Stimulated activated CD8-positive, alpha-beta memory T cell treated with anti-CD3 and anti-CD28 coated beads, Interleukin-12 subunit alpha, Interleukin-12 subunit beta, amount 100 ng/mL, for 4 hours (primary cell): Measurements from ENCODE around the gene NTHL1.

Source experiments
- DNase-seq: peaks from one replicate; pipeline ENCODE4 v3.0.0-alpha.2; 2020; ENCODE audit warnings: low read depth

NTHL1 gene

GRCh38 chr16:2083876-2084780 is 36.5 kb upstream of the NTHL1 start:
- DNase-seq: no peak

- DNase-seq: no peak
Observed at GRCh38 chr16:2083409-2083808, 35.8 kb upstream of the NTHL1 start.

DNA sequence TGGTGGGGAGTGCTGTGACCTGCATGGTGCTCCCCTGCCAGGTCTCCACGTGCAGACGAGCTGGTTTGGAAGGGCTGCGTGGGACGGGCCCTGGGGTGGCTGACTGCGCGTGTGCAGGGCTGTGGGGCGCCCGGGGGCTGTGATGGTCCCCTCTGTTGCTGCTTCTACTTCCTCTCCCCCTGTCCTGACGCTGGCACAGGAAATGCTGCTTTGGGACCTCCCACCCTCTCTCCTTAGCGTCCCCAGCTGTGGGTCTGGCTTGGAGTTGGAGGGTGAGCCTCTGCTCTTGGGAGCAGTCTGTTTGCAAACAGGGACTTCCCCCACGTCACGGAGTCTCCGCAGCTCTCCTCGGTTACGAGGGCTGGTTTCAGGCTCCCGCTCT is 35.3 kb upstream of the NTHL1 start:
- DNase-seq: no peak

GRCh38 chr16:2082171-2082982 is 34.7 kb upstream of the NTHL1 start:
- no peak for DNase-seq

DNA sequence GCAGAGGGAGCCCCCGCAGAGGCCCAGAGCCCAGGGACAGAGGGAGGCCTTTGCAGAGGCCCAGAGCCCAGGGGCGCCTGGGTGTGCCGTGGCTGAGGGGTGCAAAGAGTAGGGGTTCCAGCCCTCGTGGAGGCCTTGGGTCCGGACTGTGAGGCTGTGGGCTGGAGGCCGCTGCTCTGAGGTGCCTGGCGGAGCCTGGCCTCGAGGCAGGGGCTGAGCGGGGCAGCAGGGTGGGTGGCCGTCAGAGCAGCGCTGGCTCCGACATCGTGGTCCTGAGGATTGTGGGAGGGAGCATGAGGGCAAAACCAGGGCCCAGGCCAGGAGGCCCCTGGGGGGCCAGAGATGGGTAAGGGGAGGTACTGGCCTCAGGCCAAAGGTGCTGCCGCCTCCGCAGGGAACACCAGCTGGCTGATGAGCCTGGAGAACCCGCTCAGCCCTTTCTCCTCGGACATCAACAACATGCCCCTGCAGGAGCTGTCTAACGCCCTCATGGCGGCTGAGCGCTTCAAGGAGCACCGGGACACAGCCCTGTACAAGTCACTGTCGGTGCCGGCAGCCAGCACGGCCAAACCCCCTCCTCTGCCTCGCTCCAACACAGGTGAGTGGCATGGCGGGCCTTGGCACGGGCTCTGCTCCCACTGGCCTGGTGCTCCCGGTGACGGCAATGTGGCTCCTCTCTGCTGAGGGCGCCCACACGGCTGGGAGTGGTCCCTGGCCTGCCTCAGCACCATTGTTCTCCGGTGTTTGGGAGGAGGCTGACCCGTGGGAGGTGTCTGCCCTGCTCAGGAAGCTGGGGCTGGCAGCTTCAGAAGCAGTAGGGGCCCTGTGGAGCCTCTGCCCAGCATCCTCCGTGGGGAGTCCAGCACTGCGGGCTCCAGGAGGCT is 33.8 kb upstream of the NTHL1 start:
- DNase-seq: no peak

- DNase-seq: no peak
Observed at GRCh38 chr16:2079991-2080390, 32.4 kb upstream of the NTHL1 start.

- DNase-seq: no peak
Observed at GRCh38 chr16:2079311-2079800, 31.7 kb upstream of the NTHL1 start.

DNA sequence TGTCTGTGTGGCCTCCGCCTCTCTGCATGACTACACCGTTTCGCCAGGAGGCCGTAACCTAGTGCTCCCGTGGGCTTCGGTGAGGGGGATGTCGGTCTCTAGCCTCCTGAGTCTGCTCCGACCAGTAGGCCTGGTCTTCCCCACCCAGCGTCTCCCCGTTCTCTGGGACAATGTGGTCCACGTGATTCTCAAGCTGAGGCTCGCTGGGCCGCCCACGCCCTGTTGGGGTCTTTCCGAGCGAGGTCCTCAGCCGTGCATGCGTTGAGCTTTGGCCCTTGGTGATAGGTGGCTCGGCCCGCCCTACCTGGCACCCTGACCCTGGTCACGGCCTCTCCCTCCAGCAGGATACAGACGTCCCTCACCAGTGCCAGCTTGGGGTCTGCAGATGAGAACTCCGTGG is 31.1 kb upstream of the NTHL1 start:
- DNase-seq: no peak

DNA sequence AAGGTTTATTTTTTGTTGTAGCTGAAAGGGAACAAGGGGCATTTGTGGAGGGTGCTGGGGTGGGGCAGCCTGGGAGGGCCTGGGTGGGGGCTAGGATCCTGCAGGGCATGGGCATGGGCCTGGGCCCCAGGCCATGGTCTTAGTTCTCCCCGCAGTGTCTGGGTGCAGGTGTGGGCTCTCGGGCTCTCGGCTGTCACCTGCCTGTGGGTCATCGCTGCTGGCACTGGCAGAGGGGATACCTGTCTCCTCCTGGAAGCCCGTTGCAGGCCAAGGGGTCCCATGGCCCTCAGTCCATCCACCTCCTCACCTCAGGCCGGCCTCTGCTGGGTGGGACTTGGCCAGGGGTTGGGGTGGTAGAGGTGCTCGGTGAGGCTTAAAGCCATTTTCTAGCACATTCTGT is 30.5 kb upstream of the NTHL1 start:
- DNase-seq: no peak

DNA sequence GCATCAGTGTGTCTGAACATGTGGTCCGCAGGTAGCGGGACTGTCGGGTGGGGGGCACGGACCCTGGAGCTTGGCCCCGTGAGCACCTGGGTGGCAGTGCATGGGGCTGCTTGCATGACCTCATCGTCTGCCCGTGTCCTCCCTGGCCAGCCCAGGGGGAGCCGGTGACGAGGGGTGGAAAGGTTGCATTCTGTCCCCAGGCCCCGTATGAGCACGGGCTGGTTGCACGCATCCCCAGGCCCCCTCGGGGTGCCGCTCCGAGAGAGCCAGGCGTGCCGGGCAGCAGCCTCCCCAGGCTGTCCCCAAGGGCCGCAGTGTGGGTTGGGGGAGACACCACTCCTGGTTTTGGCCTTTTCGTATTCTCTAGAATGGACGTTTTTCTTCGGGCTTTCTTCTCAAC is 30.1 kb upstream of the NTHL1 start:
- DNase-seq: no peak

DNA sequence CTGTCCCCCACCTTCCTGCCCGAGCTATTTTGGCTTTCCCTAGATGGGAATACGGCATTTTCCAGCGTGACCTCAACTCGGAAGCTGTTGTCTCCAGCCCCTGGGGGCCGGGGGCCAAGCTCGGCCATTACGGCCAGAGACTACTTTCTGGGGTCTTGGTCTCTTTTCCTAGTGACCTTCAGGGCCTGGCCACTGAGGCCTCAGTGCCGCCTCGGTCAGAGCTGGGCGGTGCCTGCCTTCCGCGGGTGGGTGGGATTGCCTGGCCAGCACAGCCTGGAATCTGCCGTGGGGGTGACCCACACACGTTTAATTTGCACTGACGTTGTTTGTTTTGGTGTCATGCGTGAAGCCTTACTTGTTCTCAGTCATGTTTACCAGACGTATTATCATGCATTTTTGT is 29.4 kb upstream of the NTHL1 start:
- no peak for DNase-seq

GRCh38 chr16:2076072-2076865 is 28.6 kb upstream of the NTHL1 start:
- DNase-seq: no peak

DNA sequence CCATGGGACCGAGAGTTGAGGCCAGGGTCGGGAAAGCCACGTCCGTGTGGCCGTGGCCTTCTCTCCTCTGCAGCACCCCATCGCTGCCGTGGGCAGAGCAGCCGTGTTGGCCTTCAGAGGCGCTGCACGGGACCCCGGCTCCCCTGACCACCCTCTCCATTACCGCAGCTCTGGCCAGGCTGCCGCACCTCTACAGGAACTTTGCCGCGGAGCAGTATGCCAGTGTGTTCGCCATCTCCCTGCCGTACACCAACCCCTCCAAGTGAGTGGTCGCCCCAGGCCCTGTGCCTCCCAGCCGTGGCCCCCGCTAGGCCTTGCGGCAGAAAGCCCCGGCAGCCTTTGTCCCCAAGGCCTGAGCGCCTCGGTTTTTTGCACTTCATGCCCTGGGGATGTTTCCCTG is 28.0 kb upstream of the NTHL1 start:
- no peak for DNase-seq

- no peak for DNase-seq
Observed at GRCh38 chr16:2074071-2074470, 26.4 kb upstream of the NTHL1 start.

- DNase-seq: no peak
Observed at GRCh38 chr16:2072926-2073325, 25.3 kb upstream of the NTHL1 start.

DNA sequence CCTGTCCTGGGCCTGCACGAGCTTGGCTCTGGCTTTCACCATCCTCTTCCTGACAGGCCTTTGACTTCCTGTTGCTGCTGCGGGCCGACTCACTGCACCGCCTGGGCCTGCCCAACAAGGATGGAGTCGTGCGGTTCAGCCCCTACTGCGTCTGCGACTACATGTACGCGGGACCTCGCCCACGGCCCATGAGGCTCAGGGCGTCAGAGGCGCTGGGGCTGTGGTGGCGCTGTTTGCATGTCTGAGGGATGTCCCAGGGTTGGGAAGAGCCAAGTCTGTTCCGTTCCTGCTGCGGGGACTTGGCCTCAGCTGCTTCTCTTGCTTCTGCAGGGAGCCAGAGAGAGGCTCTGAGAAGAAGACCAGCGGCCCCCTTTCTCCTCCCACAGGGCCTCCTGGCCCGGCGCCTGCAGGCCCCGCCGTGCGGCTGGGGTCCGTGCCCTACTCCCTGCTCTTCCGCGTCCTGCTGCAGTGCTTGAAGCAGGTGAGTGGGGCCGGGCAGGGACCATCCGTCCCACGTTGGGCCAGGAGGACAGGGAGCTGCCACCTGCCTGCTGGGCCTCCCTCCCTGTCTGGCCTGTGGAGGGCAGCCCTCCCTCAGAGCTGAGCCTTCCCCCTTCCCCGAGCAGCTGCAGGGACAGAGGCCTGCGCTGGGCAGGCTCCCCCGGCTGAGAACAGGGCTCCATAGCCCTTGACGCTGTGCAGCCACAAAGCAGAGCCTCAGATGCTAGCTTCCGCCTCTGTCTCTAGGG is 24.0 kb upstream of the NTHL1 start:
- no peak for DNase-seq

DNA sequence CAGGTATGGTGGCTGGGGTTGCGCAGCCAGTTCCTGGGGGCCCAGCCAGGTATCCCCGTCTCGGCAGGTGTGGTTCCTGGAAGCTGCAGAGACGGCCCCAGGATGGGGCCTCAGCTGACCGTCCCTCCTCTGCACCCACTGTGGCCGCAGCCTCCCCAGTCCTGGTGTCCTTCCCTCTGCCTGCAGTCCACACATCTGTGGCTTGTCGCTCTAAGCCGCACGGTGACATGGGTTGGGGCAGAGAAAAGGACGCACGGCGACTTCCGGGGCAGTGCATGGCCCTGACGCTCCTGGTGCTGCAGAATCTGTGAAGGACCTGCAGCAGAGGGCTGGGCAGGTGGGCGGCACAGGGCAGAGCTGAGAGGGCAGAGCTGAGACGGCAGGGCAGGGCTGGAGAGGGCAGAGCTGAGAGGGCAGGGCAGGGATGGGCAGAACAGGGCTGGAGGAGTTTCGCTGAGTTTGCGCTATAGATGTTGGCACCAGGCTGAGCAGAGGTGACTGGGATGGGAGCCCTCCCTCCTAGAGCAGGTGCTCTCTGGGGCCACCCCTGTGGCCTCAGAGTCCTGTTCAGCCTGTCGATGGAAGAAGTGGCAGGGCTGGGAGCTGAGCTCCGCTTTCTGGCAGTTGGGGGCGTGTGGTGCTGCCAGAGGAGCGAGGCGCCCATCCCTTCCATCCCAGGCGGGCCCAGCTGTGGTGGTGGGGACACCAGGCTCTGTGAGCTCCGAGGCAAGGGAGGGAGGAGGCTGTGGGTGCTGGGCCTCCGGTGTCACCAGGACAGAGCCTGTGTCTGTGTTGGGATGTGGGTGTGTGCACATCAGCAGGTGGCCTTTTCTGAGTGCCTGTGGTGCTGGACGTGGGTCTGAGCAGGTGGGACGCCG is 23.2 kb upstream of the NTHL1 start:
- no peak for DNase-seq

DNA sequence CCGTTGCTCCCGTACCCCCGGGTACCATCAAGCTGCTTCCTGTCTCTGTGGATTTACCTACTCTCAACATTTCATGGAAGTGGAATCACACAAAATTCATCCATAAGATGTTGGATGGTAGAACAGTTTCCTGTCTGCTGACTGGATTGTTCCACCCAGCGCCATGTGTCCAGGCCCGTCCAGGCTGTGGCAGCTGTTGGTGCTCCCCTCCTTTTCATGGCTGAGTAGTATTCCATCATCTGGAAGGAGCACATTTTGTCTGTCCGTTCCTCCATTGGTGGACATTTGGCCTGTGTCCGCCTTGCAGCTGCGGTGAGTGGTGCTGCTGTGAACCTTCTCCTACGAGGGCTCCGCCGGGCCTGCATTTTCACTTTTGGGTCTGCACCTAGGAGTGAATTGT is 18.5 kb upstream of the NTHL1 start:
- DNase-seq: no peak

DNA sequence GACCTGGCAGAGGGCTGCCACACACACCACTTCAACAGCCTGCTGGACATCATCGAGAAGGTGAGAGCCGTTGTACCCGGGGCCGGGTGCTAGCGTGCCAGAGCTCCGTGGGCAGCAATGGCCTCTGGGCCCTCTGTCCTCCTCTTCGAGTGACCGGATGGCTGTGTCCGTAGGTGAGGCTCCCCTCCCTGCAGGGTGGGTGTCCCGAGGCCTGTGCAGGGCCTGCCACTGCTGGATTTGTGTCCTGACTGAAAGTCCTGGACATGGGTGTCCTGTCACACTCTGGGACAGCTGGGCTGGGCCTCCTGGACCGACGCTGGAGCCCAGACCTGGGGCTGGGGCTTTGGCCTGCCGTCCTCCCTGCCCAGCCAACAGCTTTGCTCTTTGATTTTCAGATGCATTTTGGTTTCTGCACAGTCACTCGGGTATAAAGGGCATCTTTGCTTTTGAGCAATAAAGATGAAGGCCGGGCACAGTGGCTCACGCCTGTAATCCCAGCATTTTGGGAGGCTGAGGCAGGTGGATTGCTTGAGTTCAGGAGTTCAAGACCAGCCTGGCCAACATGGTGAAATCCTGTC is 16.8 kb upstream of the NTHL1 start:
- DNase-seq: no peak
